ENCODE measurements around the gene CITED2.
"Not testable (repeated sequence)": the region's sequence is repeated elsewhere in the genome, so short reads cannot be mapped to it uniquely, and the experiment has no call there.

The CITED2 gene

GRCh38 chr6:139374357-139375225, at the start of gene CITED2:
Gene CITED2 (minus strand): TSS chr6:139374648. CDS start chr6:139373944, 704 bp downstream.
- peak; percentile 96 for DNase-seq (ENCODE audit: low read depth)

- DNase-seq (ENCODE audit: low read depth), result no peak
These were observed 48.7 kb upstream of the CITED2 start for GRCh38 chr6:139423037-139423703.

- DNase-seq (ENCODE audit: low read depth), result no peak
These were observed 47.9 kb upstream of the CITED2 start for GRCh38 chr6:139422105-139423036.

GRCh38 chr6:139418481-139419132, 44.2 kb upstream of the CITED2 start:
- no peak for DNase-seq (ENCODE audit: low read depth)

GRCh38 chr6:139416146-139416545, 41.7 kb upstream of the CITED2 start:
- DNase-seq (ENCODE audit: low read depth), result no peak

- no peak for DNase-seq (ENCODE audit: low read depth)
These were observed 40.9 kb upstream of the CITED2 start for GRCh38 chr6:139415365-139415764.

GRCh38 chr6:139412103-139412502, 37.7 kb upstream of the CITED2 start:
- DNase-seq (ENCODE audit: low read depth), result not testable (repeated sequence)

- DNase-seq (ENCODE audit: low read depth), result peak; percentile 88
These were observed 34.6 kb upstream of the CITED2 start for GRCh38 chr6:139409026-139409425.

- peak; percentile 97 for DNase-seq (ENCODE audit: low read depth)
These were observed 33.3 kb upstream of the CITED2 start for GRCh38 chr6:139407718-139408222.

- no peak for DNase-seq (ENCODE audit: low read depth)
These were observed 32.3 kb upstream of the CITED2 start for GRCh38 chr6:139406577-139407343.

GRCh38 chr6:139402876-139403386, 28.5 kb upstream of the CITED2 start:
- DNase-seq (ENCODE audit: low read depth), result peak; percentile 80

- DNase-seq (ENCODE audit: low read depth), result no peak
These were observed 24.2 kb upstream of the CITED2 start for GRCh38 chr6:139398658-139399057.

GRCh38 chr6:139395891-139396301, 21.4 kb upstream of the CITED2 start:
- no peak for DNase-seq (ENCODE audit: low read depth)

- DNase-seq (ENCODE audit: low read depth), result no peak
These were observed 20.9 kb upstream of the CITED2 start for GRCh38 chr6:139395371-139395770.

- DNase-seq (ENCODE audit: low read depth), result no peak
These were observed 19.7 kb upstream of the CITED2 start for GRCh38 chr6:139394027-139394649.

GRCh38 chr6:139392794-139393193, 18.3 kb upstream of the CITED2 start:
- peak; percentile 37 for DNase-seq (ENCODE audit: low read depth)

GRCh38 chr6:139391709-139392108, 17.3 kb upstream of the CITED2 start:
- no peak for DNase-seq (ENCODE audit: low read depth)

- no peak for DNase-seq (ENCODE audit: low read depth)
These were observed 16.0 kb upstream of the CITED2 start for GRCh38 chr6:139390447-139390846.

GRCh38 chr6:139388384-139388783, 13.9 kb upstream of the CITED2 start:
- no peak for DNase-seq (ENCODE audit: low read depth)

- DNase-seq (ENCODE audit: low read depth), result no peak
These were observed 12.0 kb upstream of the CITED2 start for GRCh38 chr6:139386404-139386803.

All from iris pigment epithelial cell (primary cell).